ENCODE measurements around the gene TRERF1.

DNA sequence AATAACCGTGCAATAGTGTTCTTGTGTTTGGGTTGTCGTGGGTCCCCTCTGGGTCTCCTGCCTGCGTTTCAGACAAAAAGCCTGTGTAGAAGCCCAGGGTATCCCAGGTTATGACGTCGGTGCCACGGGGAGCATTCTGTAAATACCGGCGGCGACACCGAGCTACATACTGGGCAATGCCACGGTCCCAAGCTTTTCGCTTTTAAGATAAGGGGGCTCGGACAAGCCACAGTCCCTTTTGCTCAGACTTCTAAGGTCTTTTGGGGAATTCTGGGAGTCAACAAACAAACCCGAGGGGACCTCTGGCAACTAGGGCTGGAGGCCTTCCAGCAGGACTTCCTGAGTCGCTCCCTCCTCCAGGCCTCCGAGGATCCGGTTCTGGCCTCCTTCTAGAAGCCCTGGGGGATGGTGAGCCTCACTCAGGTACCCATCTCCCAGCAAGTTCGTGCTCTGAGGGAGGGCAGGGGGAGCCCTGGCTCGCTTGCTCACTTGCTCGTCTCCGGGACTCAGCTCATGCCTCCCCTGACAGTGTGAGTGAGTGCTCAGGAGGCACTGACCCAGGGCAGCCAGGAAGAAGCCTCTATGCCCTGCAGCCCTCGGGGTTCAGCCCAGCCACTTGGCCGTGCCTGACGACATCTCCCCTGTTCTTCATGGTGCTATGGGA is 171.6 kb downstream of the TRERF1 start:
- TF ChIP-seq GATA2 (IDR thresholded peaks at IDR 0.05; ENCODE audit: low read depth, low read length) = no peak
- no peak for TF ChIP-seq GATA3 (IDR thresholded peaks at IDR 0.05; ENCODE audit: low read depth, low read length)
